ENCODE results near the gene CHL1. TPM values are rescaled to one million over a fixed set of nuclear protein-coding genes. Genes with fewer than 3 reads are reported as not detected.
A peak's percentile ranks its signal among the peaks of the same experiment; 100 is the strongest.

CHL1 gene
- total RNA-seq, 1 experiment from 2014 or later, result not detected

- H3K4me2 ChIP-seq, result no peak overlapping the region
- H3K4me3 ChIP-seq, result no peak overlapping the region
- no peak for TF ChIP-seq EZH2 (IDR thresholded peaks at IDR 0.05; ENCODE audit: low read depth)
- TF ChIP-seq, protein P1, sequence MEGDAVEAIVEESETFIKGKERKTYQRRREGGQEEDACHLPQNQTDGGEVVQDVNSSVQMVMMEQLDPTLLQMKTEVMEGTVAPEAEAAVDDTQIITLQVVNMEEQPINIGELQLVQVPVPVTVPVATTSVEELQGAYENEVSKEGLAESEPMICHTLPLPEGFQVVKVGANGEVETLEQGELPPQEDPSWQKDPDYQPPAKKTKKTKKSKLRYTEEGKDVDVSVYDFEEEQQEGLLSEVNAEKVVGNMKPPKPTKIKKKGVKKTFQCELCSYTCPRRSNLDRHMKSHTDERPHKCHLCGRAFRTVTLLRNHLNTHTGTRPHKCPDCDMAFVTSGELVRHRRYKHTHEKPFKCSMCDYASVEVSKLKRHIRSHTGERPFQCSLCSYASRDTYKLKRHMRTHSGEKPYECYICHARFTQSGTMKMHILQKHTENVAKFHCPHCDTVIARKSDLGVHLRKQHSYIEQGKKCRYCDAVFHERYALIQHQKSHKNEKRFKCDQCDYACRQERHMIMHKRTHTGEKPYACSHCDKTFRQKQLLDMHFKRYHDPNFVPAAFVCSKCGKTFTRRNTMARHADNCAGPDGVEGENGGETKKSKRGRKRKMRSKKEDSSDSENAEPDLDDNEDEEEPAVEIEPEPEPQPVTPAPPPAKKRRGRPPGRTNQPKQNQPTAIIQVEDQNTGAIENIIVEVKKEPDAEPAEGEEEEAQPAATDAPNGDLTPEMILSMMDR (conservative IDR thresholded peaks at IDR 0.05), result no peak
- intact Hi-C loops (cut with micrococcal nuclease; ENCODE audit: unreplicated experiment), result no loop called here
- no peak overlapping the region for H3K27ac ChIP-seq
- H2AFZ ChIP-seq, result no peak overlapping the region
- no peaks in the 10 kb centered on the region for H4K20me1 ChIP-seq (ENCODE audit: insufficient read depth)
- no peaks in the 10 kb centered on the region for H3K79me2 ChIP-seq (ENCODE audit: low read depth)
- no peaks in the 10 kb centered on the region for H3K36me3 ChIP-seq (ENCODE audit: low read depth)
- no peaks in the 10 kb centered on the region for H3F3A ChIP-seq (ENCODE audit: insufficient read depth, low read depth)
- DNase-seq, result no peak
- ChIA-PET CTCF (no interaction called here), POLR2A (ENCODE audit: unreplicated experiment) (interaction anchor here (0.6 kb wide), 1 partner anchor 12 kb away, joined by 8 read pairs; no protein-coding TSS in a partner anchor)
- no peaks in the 10 kb centered on the region for H3K9me3 ChIP-seq (ENCODE audit: insufficient read depth, low read depth)
- H3K4me1 ChIP-seq (replicated peaks; ENCODE audit: insufficient read depth), result no peaks in the 10 kb centered on the region
- no peaks in the 10 kb centered on the region for H3K9me2 ChIP-seq (ENCODE audit: insufficient read depth)
- BruUV-seq (replicated peaks), result no TSS peak
- H3K27me3 ChIP-seq (ENCODE audit: insufficient read depth, low read depth), result no peaks in the 10 kb centered on the region
Observed at GRCh38 chr3:353191-353739, 156.7 kb downstream of the CHL1 start.

GRCh38 chr3:354432-354831, 157.9 kb downstream of the CHL1 start:
- POLR2A ChIA-PET (ENCODE audit: unreplicated experiment), result no interaction called here
- intact Hi-C loops (cut with micrococcal nuclease; ENCODE audit: unreplicated experiment), result no loop called here

GRCh38 chr3:355622-356021, 159.1 kb downstream of the CHL1 start:
- H3K4me3 ChIP-seq, result no peak overlapping the region
- intact Hi-C loops (cut with micrococcal nuclease; ENCODE audit: unreplicated experiment), result no loop called here
- no peaks in the 10 kb centered on the region for H3K4me1 ChIP-seq (replicated peaks; ENCODE audit: insufficient read depth)
- no peaks in the 10 kb centered on the region for H3K9me3 ChIP-seq (ENCODE audit: insufficient read depth, low read depth)
- H3K79me2 ChIP-seq (ENCODE audit: low read depth), result no peaks in the 10 kb centered on the region
- no peaks in the 10 kb centered on the region for H3K9me2 ChIP-seq (ENCODE audit: insufficient read depth)
- no peaks in the 10 kb centered on the region for H3K36me3 ChIP-seq (ENCODE audit: low read depth)
- no peak for TF ChIP-seq EZH2 (IDR thresholded peaks at IDR 0.05; ENCODE audit: low read depth)
- TF ChIP-seq, protein P1 (conservative IDR thresholded peaks at IDR 0.05), result no peak
- no peaks in the 10 kb centered on the region for H3K27me3 ChIP-seq (ENCODE audit: insufficient read depth, low read depth)
- ChIA-PET POLR2A (ENCODE audit: unreplicated experiment) (no interaction called here), CTCF (no interaction called here)
- H2AFZ ChIP-seq, result no peak overlapping the region
- no peak overlapping the region for H3K27ac ChIP-seq
- H3F3A ChIP-seq (ENCODE audit: insufficient read depth, low read depth), result no peaks in the 10 kb centered on the region
- H4K20me1 ChIP-seq (ENCODE audit: insufficient read depth), result no peaks in the 10 kb centered on the region
- no peak for DNase-seq
- no peak overlapping the region for H3K4me2 ChIP-seq
- BruUV-seq (replicated peaks), result no TSS peak

More at GRCh38 chr3:354432-354831, 157.9 kb downstream of the CHL1 start:
- no peaks in the 10 kb centered on the region for H3F3A ChIP-seq (ENCODE audit: insufficient read depth, low read depth)
- H2AFZ ChIP-seq, result no peak overlapping the region
- H3K27ac ChIP-seq, result no peak overlapping the region
- H3K9me3 ChIP-seq (ENCODE audit: insufficient read depth, low read depth), result no peaks in the 10 kb centered on the region
- no peaks in the 10 kb centered on the region for H3K36me3 ChIP-seq (ENCODE audit: low read depth)
- H3K4me3 ChIP-seq, result no peak overlapping the region
- BruUV-seq (replicated peaks), result no TSS peak
- DNase-seq, result peak in 1 of 2 experiments; percentile 20
- no peaks in the 10 kb centered on the region for H3K27me3 ChIP-seq (ENCODE audit: insufficient read depth, low read depth)
- no peaks in the 10 kb centered on the region for H4K20me1 ChIP-seq (ENCODE audit: insufficient read depth)
- H3K4me2 ChIP-seq, result no peak overlapping the region
- CTCF ChIA-PET, result interaction anchor here (0.6 to 0.7 kb wide), 2 partner anchors 228 to 307 kb away, joined by 4 read pairs; no protein-coding TSS in a partner anchor
- no peaks in the 10 kb centered on the region for H3K9me2 ChIP-seq (ENCODE audit: insufficient read depth)
- TF ChIP-seq, protein P1 (conservative IDR thresholded peaks at IDR 0.05), result peak; percentile 73
- TF ChIP-seq EZH2 (IDR thresholded peaks at IDR 0.05; ENCODE audit: low read depth), result no peak
- H3K4me1 ChIP-seq (replicated peaks; ENCODE audit: insufficient read depth), result no peaks in the 10 kb centered on the region
- no peaks in the 10 kb centered on the region for H3K79me2 ChIP-seq (ENCODE audit: low read depth)
